ENCODE results near the gene KCNC2. TPM values are rescaled to one million over a fixed set of nuclear protein-coding genes. Genes with fewer than 3 reads are reported as not detected.

Gene KCNC2
- total and polyA plus RNA-seq, 4 experiments from 2014 or later = not detected

- Mint-ChIP-seq H3K4me3 (no peak overlapping the region), H3K27me3 (no peaks in the 10 kb centered on the region), H3K27ac (no peak overlapping the region), H3K4me1 (no peaks in the 10 kb centered on the region), H3K36me3 (no peaks in the 10 kb centered on the region), H3K9me3 (peaks cover 0 to 1% (median 0%) of the 10 kb centered on the region in 8 donors)
- no peak for DNase-seq
- Histone ChIP-seq H3K36me3 (ENCODE audit: insufficient read depth, low read length) (no peaks in the 10 kb centered on the region), H3K4me3 (ENCODE audit: low read length in 2 of 2) (no peak overlapping the region), H3K27ac (ENCODE audit: low read depth, low read length) (no peak overlapping the region), H3K27me3 (ENCODE audit: insufficient read depth, low read length) (no peaks in the 10 kb centered on the region), H3K4me1 (ENCODE audit: insufficient read depth, low read length) (no peaks in the 10 kb centered on the region), H3K9me3 (ENCODE audit: control insufficient read depth in 1 of 2, low read length in 2 of 2) (no peaks in the 10 kb centered on the region)
- intact Hi-C loops (cut with micrococcal nuclease) = loop anchor here (1.0 kb wide), 1 partner anchor 369 kb away; no protein-coding TSS in a partner anchor
- CTCF ChIA-PET (ENCODE audit: partially characterized antibody) = interaction anchor here (1.0 kb wide), 1 partner anchor 369 kb away, joined by 3 read pairs; no protein-coding TSS in a partner anchor
- POLR2A ChIA-PET (ENCODE audit: partially characterized antibody) = no interaction called here
Observed at GRCh38 chr12:75058228-75058627, 151.4 kb downstream of the KCNC2 start.

- ChIA-PET CTCF (ENCODE audit: partially characterized antibody) (no interaction called here), POLR2A (ENCODE audit: partially characterized antibody) (no interaction called here)
- no peak overlapping the region for H3K4me3 ChIP-seq (ENCODE audit: low read length in 2 of 2)
- no peaks in the 10 kb centered on the region for H3K27me3 ChIP-seq (ENCODE audit: insufficient read depth, low read length)
- Mint-ChIP-seq H3K9me3 (peaks cover 0 to 3% (median 0%) of the 10 kb centered on the region in 8 donors), H3K27ac (no peak overlapping the region), H3K4me1 (peaks cover 0 to 3% (median 0%) of the 10 kb centered on the region in 4 donors), H3K27me3 (peaks cover 0 to 3% of the 10 kb centered on the region in 2 donors), H3K36me3 (no peaks in the 10 kb centered on the region), H3K4me3 (no peak overlapping the region)
- H3K36me3 ChIP-seq (ENCODE audit: insufficient read depth, low read length) = no peaks in the 10 kb centered on the region
- H3K27ac ChIP-seq (ENCODE audit: low read depth, low read length) = no peak overlapping the region
- H3K9me3 ChIP-seq (ENCODE audit: control insufficient read depth in 1 of 2, low read length in 2 of 2) = no peaks in the 10 kb centered on the region
- intact Hi-C loops (cut with micrococcal nuclease) = no loop called here
- no peaks in the 10 kb centered on the region for H3K4me1 ChIP-seq (ENCODE audit: insufficient read depth, low read length)
- no peak for DNase-seq
Observed at GRCh38 chr12:75048767-75049166, 160.9 kb downstream of the KCNC2 start.

- no peak for DNase-seq
- Mint-ChIP-seq H3K36me3 (no peaks in the 10 kb centered on the region), H3K27me3 (peaks cover 0 to 3% of the 10 kb centered on the region in 2 donors), H3K4me3 (no peak overlapping the region), H3K27ac (peak overlapping the region in 1 of 7 donors; percentile 17), H3K9me3 (peaks cover 0 to 3% (median 0%) of the 10 kb centered on the region in 8 donors), H3K4me1 (peaks cover 0 to 3% (median 0%) of the 10 kb centered on the region in 4 donors)
- CTCF ChIA-PET (ENCODE audit: partially characterized antibody) = no interaction called here
- Histone ChIP-seq H3K27ac (ENCODE audit: low read depth, low read length) (no peak overlapping the region), H3K27me3 (ENCODE audit: insufficient read depth, low read length) (no peaks in the 10 kb centered on the region), H3K36me3 (ENCODE audit: insufficient read depth, low read length) (no peaks in the 10 kb centered on the region), H3K9me3 (ENCODE audit: control insufficient read depth in 1 of 2, low read length in 2 of 2) (no peaks in the 10 kb centered on the region), H3K4me3 (ENCODE audit: low read length in 2 of 2) (no peak overlapping the region), H3K4me1 (ENCODE audit: insufficient read depth, low read length) (no peaks in the 10 kb centered on the region)
- intact Hi-C loops (cut with micrococcal nuclease) = no loop called here
- POLR2A ChIA-PET (ENCODE audit: partially characterized antibody) = no interaction called here
Observed at GRCh38 chr12:75047885-75048525, 161.6 kb downstream of the KCNC2 start.

- Mint-ChIP-seq H3K4me1 (no peaks in the 10 kb centered on the region), H3K36me3 (no peaks in the 10 kb centered on the region), H3K9me3 (no peaks in the 10 kb centered on the region), H3K27ac (no peak overlapping the region), H3K4me3 (no peak overlapping the region), H3K27me3 (peaks cover 0 to 2% of the 10 kb centered on the region in 2 donors)
- H3K4me1 ChIP-seq (ENCODE audit: insufficient read depth, low read length) = no peaks in the 10 kb centered on the region
- ChIA-PET CTCF (ENCODE audit: partially characterized antibody) (no interaction called here), POLR2A (ENCODE audit: partially characterized antibody) (no interaction called here)
- no peaks in the 10 kb centered on the region for H3K9me3 ChIP-seq (ENCODE audit: control insufficient read depth in 1 of 2, low read length in 2 of 2)
- H3K4me3 ChIP-seq (ENCODE audit: low read length in 2 of 2) = no peak overlapping the region
- intact Hi-C loops (cut with micrococcal nuclease) = no loop called here
- no peaks in the 10 kb centered on the region for H3K36me3 ChIP-seq (ENCODE audit: insufficient read depth, low read length)
- no peaks in the 10 kb centered on the region for H3K27me3 ChIP-seq (ENCODE audit: insufficient read depth, low read length)
- DNase-seq = no peak
- no peak overlapping the region for H3K27ac ChIP-seq (ENCODE audit: low read depth, low read length)
Observed at GRCh38 chr12:75042125-75042524, 167.5 kb downstream of the KCNC2 start.

GRCh38 chr12:75041472-75041871 is 168.2 kb downstream of the KCNC2 start:
- Histone ChIP-seq H3K9me3 (ENCODE audit: control insufficient read depth in 1 of 2, low read length in 2 of 2) (no peaks in the 10 kb centered on the region), H3K4me1 (ENCODE audit: insufficient read depth, low read length) (no peaks in the 10 kb centered on the region), H3K27me3 (ENCODE audit: insufficient read depth, low read length) (no peaks in the 10 kb centered on the region), H3K36me3 (ENCODE audit: insufficient read depth, low read length) (no peaks in the 10 kb centered on the region), H3K4me3 (ENCODE audit: low read length in 2 of 2) (no peak overlapping the region), H3K27ac (ENCODE audit: low read depth, low read length) (no peak overlapping the region)
- no peaks in the 10 kb centered on the region for H3K9me3 Mint-ChIP-seq
- DNase-seq = no peak
- intact Hi-C loops (cut with micrococcal nuclease) = no loop called here
- ChIA-PET POLR2A (ENCODE audit: partially characterized antibody) (no interaction called here), CTCF (ENCODE audit: partially characterized antibody) (no interaction called here)
- H3K4me3 Mint-ChIP-seq = no peak overlapping the region
- H3K27ac Mint-ChIP-seq = no peak overlapping the region
- no peaks in the 10 kb centered on the region for H3K4me1 Mint-ChIP-seq
- no peaks in the 10 kb centered on the region for H3K36me3 Mint-ChIP-seq
- H3K27me3 Mint-ChIP-seq = peaks cover 0 to 2% of the 10 kb centered on the region in 2 donors

- Histone ChIP-seq H3K36me3 (ENCODE audit: insufficient read depth, low read length) (no peaks in the 10 kb centered on the region), H3K27ac (ENCODE audit: low read depth, low read length) (no peak overlapping the region), H3K4me1 (ENCODE audit: insufficient read depth, low read length) (no peaks in the 10 kb centered on the region), H3K9me3 (ENCODE audit: control insufficient read depth in 1 of 2, low read length in 2 of 2) (peaks cover 0 to 12% of the 10 kb centered on the region in 2 donors), H3K4me3 (ENCODE audit: low read length in 2 of 2) (no peak overlapping the region), H3K27me3 (ENCODE audit: insufficient read depth, low read length) (no peaks in the 10 kb centered on the region)
- Mint-ChIP-seq H3K27ac (no peak overlapping the region), H3K9me3 (peaks cover 2 to 88% (median 65%) of the 10 kb centered on the region in 8 donors), H3K36me3 (peaks cover 7 to 10% of the 10 kb centered on the region in 2 donors), H3K27me3 (no peaks in the 10 kb centered on the region), H3K4me3 (no peak overlapping the region), H3K4me1 (no peaks in the 10 kb centered on the region)
- CTCF ChIA-PET (ENCODE audit: partially characterized antibody) = no interaction called here
- intact Hi-C loops (cut with micrococcal nuclease) = no loop called here
- DNase-seq = no peak
- POLR2A ChIA-PET (ENCODE audit: partially characterized antibody) = no interaction called here
Observed at GRCh38 chr12:75020068-75020557, 189.5 kb downstream of the KCNC2 start.

GRCh38 chr12:75011120-75011519 is 198.5 kb downstream of the KCNC2 start:
- peaks cover 0 to 4% (median 0%) of the 10 kb centered on the region in 4 donors for H3K4me1 Mint-ChIP-seq
- peaks cover 0 to 3% of the 10 kb centered on the region in 2 donors for H3K27me3 Mint-ChIP-seq
- ChIA-PET POLR2A (ENCODE audit: partially characterized antibody) (no interaction called here), CTCF (ENCODE audit: partially characterized antibody) (no interaction called here)
- intact Hi-C loops (cut with micrococcal nuclease) = no loop called here
- H3K4me1 ChIP-seq (ENCODE audit: insufficient read depth, low read length) = no peaks in the 10 kb centered on the region
- H3K9me3 ChIP-seq (ENCODE audit: control insufficient read depth in 1 of 2, low read length in 2 of 2) = no peaks in the 10 kb centered on the region
- no peaks in the 10 kb centered on the region for H3K27me3 ChIP-seq (ENCODE audit: insufficient read depth, low read length)
- H3K27ac Mint-ChIP-seq = no peak overlapping the region
- no peak overlapping the region for H3K4me3 Mint-ChIP-seq
- H3K36me3 ChIP-seq (ENCODE audit: insufficient read depth, low read length) = no peaks in the 10 kb centered on the region
- H3K4me3 ChIP-seq (ENCODE audit: low read length in 2 of 2) = no peak overlapping the region
- no peak for DNase-seq
- H3K9me3 Mint-ChIP-seq = peaks cover 3 to 26% (median 12%) of the 10 kb centered on the region in 8 donors
- no peak overlapping the region for H3K27ac ChIP-seq (ENCODE audit: low read depth, low read length)
- peaks cover 1 to 5% of the 10 kb centered on the region in 2 donors for H3K36me3 Mint-ChIP-seq

All from CD4-positive, alpha-beta memory T cell (primary cell).